GM19193 (cell line): ENCODE data around the gene SF1.

Source experiments
- POLR2A ChIP-seq: IDR thresholded peaks from 4 replicates; pipeline ENCODE4 v1.6.1; 2011; ENCODE audit not compliant: insufficient read depth, insufficient read length; ENCODE audit errors: extremely low read depth

SF1 gene

DNA sequence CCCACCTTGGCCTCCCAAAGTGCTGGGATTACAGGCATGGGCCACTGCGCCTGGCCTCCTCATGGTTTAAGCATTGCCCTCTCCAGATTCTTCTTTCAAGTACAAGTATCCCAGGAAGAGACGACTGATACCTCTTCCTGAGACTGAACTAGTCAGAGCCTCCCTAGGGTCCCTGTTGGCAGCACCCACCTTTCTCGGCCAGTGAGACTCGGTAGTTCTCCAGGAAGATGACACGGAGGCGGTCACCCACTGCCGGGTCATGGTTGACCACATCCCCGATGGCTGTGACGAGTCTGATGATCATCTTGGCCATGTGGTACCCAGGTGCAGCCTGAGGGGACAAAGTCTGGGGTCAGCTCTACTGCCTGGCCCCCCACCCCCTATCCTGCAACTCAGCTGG, 27.2 kb downstream of the SF1 start:
- TF ChIP-seq POLR2A: no peak

DNA sequence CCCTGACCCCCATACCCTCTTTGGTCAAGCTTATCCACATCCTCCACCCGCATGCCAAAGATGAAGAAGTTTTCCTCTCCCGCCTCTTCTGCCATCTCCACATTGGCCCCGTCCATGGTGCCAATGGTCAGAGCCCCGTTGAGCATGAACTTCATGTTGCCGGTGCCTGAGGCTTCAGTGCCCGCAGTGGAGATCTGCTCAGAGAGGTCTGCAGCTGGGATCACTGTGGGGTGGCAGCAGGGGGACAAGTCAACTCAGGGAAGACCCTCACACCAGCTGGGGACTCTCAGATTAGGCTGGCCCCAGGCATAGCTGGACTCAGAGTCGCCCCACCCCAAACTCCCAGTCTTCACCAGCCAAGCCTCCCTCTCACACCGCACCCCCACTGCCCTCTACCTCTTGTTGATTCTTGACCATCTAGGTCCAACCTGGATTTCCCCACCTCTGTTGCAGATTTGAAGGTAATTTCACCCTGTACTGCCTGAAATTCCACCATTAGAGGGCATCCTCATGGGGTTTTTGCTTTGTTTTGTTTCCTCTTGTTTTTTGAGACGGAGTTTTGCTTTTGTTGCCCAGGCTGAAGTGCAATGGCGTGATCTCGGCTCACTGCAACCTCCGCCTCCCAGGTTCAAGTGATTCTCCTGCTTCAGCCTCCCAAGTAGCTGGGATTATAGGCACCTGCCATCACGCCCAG, 27.8 kb downstream of the SF1 start:
- TF ChIP-seq POLR2A: no peak

DNA sequence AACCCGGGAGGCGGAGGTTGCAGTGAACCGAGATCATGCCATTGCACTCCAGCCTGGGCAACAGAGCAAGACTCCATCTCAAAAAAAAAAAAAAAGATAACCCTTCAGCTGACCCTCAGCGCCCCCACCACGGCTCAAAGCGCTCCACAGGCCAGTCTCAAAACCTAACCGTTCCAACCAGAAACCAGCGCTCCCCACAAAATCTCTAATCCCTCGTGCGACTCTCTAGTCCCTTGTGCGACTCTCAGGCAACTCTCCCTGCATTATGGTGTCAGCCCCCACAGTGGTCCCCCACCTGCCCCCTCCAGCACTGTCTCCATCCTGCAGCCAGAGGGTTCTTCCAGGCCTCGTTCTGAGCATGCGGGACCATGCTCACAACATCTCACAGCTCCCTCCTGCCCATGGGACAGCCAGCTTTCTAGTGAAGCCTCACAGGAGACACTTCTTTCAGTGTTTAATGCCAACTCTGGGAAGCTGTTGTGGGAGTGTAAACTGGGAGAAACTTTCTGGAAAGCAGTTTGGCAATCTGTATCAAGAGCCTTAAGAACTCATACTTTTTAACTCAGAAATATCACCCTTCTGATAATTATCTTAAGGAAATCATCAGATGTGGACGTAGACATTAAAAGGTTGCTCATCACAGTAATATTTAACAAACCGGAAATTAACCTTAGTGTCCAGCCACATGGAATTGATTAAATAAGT, 30.2 kb downstream of the SF1 start:
- TF ChIP-seq POLR2A: no peak

DNA sequence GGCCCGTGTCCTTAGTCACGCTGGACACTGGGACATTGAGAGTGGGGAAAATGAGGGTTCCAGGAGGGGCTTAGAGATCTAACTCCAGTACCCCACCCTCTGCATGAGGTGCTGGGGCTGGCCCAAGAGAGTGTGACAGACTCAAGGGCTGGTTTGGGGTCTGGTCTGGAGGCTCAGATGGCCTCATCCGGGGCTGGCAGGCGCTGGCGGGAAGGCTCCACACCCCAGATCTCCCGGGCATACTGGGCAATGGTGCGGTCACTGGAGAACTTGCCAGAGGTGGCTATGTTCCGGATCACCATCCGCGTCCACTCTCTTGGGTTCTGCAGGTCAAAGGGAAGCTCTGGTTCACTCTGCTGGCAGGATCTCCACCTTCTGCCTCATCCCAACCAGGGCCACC, 31.9 kb downstream of the SF1 start:
- TF ChIP-seq POLR2A: no peak

DNA sequence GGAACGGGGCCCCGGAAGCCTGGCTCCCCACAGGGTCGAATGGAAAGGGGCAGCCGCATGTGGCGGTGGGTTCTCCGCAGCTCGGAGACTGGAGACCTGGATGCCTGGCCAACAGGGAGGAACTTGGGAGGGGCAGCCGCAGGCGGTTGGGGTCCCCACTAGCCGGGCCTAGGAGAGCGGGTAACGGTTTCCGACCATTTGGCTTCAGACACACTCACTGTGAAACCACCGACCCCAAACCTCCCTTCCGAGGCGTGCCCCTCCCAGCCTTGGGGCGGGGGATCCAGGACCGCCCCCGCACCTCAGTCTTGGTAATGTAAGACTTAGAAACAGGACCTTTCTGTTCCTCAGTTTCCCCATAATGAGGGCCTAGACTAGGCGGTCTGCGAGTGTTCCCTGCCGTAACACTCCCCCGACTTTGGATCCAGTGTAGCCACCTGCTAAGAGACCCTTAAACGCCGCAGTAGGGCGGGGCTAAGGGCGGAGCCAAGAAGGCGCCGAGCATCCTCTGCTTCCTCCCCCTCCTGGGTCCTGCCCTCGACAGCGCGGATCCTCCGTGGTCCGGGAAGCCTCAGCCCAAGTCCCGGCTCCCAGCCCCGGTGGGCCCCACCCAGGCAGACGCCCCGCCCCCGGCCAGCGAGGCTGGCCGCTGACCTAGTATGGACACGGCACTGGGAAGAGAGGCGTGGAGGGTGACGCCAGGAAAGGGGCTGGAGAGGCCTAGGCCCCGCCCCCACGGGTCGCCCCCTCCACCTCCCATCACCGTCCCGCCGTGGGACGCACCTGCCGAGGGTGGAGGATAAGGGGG, 32.6 kb downstream of the SF1 start:
- TF ChIP-seq POLR2A: no peak

DNA sequence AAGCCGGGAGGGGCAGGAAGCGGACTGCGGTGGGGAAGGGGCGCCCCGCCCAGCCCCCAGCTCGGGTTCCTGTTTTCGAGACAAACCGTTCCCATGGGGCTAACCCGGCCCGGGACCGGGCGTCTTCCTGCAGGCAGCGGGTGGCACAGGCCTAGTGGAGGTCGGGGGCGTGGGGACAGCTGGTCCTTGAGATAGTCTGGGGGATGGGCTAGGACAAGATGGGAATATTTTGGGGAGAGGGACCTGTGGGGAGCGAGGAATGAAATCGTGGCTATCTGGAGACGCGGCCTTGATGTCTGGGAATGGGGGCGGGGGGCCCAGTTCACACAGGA, 33.2 kb downstream of the SF1 start:
- TF ChIP-seq POLR2A: no peak

DNA sequence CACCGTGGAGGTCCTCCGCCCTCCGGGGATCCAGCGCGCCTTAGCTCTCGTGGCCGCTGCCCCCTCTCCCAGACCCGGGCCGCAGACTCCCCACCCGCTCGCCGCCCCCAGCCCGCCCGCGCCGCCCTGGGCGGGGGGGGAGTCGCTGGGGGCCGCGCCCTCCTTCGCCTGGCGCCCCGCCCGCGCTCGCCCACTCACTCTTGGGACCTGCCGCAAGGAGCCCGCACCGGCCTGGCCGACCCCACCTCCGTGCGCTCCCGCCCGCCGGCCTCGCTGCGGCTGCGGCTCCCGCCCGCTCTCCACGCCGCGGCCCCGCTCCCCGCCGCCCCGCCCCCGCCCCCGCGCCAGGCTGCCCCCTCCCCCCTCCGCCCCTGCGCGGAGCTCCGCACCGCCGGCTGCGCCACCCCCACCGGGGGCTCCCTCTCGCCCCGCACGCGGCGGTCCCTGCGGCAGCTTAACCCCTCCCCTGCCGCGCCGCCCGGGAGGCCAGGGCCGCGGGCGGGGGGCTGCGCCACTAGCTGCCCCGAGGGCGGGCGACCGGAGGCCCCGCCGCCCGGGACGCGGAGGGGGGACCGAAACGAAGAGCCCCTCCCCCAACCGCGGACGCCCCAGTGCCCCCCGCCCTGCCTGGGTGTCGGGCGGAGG, 33.7 kb downstream of the SF1 start:
- no peak for TF ChIP-seq POLR2A

DNA sequence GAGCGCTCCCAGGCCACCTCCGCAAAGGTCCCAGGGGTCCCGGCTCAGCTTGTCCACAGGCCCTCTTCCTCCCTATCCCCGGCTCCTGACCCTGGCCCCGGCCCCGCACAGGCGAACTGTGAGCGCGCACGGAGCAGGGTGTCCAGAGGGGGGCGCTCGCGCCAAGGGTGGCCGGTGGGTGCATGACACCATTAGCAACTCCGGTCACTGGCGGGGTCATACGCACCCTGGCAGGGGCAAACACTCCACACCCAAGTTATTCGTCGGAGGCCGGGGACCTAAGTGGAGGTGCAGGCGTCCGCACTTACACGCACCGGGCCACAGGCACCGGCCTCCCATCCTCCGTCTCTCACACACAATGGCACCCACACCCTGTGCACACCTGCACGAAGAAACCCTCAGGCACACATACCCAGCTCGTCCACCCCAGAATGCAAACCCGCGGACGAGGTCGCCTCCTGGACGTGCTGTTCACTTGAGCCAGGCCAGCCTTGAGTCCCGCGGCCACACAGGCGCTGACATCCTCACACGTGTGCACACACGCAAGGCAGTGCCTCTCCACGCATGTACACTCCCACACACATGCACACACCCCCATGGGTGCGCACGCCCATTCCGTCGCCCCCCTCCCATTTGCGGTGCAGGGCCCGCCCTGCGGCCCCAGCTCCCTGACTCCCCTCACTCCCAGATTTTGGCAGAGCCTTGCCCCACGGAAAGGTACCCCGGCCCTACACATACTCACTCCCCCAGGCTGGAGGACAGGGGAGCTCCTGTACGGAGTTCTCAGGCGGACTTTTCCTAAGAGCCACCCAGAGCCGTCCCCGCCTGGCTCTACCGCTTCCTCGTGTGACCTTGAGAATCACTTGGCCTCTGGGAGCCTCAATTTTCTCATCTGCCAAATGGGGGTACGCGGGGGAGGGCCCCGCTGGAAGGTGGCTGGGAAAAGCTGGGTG, 34.5 kb downstream of the SF1 start, which contains the start of gene RASGRP2:
TSS of gene RASGRP2 (minus strand) at position 552 of the 953 bp plus-strand sequence. CDS start 1,276 bp downstream, outside the sequence.
- peak; percentile 16 for TF ChIP-seq POLR2A

DNA sequence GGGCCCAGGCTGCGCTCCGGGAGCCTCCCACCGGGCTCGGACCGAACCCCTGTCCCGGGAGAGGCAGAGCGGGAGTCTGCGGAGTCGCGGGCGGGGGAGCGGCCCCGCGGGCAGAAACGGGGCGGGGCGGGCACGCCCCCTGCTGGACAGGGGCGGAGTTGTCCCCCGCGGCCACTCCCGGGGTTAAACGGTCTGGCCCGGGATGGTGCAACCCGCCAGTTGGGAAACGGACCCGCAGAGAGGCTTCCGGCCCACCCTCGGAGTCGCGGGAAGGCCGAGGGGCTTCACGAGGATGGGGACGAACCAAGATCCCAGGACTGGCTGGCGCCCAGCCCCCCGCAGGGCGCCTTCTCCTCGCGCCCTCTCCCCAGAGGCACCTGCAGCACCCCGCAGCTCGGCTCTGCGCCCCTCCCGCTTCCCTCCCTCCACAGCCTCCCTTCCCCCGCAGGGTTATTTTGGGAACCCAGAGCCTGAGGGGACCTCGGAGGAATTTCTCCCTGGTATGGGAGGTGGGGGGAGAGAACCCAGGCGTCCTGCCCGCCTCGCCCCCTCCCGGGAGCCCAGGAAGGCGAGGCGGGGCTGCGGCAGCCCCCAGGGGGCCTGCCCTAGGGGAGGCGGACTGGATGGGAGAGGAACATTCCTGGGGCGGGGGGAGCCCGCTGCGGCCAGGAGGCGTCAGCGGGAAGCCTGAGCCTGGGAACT, 35.3 kb downstream of the SF1 start:
- TF ChIP-seq POLR2A: no peak

DNA sequence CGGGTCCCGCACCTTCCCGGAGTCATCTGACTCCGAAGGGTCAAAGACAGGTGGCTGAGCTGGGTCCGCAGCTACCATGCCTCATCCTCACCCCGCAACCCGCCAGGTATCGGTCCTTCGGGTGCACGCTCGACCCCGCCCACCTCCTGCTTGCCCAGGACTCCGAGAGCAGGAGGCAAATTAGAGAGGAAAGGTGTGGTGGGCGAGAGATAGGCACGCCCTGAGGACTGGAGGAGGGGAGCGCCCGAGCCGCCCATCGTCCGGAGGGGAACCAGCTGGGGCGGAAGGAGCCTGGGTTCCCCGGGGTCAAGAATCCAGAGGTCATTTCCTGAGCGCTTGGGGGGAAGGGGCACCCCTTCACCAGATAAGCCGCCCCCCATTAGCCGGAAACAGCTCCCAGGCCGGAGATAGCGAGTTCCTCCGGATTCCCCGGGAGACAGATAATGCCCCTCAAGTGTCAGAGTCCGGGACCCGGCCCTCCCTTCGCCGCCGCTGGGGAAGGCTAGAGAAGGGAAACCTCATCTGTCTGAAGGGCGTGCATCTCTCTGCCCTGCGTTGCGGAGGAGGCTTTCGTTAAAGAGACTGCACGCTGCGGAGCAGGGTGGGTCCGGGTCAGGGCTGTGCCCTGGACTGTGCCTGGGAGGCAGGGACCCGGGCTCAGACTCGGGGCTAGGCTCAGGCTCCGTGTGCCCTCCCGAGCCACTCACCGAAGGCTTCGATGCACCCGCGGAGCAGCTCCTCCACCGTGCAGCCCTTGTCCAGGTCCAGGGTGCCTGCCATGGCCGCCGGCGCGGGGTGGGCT, 36.1 kb downstream of the SF1 start:
- no peak for TF ChIP-seq POLR2A

DNA sequence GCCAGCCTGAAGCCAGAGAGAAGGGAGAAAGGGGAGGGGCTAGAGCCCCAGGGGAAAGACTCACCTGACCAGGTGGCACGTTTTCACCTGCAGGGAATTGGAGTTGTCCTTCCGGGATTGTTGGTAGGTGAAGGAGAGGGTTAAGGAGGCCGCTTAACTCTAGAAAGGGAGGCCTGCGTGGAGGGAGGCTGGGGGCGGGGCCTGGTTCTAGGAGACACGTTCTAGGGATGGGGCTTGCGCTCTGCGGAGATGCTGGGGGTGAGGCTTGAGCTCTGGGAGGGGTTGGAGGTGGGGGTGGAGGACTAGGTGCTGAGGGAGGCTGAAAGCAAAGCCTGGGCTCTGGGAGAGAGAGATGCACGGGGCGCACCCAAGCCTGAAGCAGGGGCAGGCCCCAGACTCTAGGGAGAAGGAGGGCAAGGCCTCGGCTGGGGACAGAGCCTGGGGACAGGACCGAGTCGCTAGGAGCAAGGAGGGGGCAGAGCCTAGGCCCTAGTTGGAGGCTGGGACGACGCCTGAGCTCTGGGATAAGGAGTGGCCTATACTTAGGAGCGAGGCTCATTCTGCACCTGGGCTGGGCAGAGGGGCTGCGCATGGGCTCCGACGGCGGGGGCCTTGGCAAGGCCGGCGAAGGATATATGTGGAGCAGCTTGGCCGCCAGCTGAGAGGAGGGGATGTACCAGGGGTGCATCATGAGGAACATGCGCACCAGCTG, 36.8 kb downstream of the SF1 start:
- TF ChIP-seq POLR2A: no peak

DNA sequence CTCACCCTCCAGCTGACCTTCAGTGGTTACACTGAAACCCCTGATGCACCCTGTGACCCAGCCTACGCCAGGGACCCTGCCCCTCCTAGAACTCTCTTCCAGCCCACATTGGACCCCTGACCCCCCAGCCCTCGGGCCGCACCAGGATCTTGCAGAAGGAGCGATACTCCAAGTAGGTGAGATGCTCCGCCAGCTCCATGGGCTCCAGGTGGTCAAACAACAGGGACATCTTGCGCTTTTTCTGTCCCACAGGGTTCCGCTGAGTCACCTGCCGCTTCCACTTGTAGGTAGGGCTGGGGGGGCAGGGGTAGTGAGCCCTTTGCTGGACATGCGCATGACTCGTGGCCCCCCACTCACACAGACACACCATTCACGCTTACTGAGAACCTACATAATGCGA, 38.5 kb downstream of the SF1 start:
- TF ChIP-seq POLR2A: no peak

DNA sequence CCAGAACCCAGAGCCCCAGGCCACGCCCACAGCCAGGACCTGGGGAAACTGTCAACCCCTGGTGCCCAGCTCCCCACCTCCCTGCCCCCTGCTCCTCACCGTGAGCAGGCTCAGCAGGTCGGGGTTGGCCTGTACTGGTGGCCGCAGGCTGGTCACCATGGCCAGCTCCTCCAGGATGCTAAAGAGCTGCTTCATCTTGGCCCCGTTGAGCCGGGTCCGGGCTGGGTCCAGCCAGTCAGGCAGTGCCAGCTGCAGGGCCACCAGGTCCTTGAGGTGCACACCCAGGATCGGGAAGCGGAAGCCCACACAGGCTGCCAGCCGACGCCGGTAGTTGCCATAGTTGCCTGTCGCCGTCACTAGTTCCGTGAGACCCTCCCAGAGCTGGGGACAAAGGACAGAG, 41.7 kb downstream of the SF1 start:
- no peak for TF ChIP-seq POLR2A

DNA sequence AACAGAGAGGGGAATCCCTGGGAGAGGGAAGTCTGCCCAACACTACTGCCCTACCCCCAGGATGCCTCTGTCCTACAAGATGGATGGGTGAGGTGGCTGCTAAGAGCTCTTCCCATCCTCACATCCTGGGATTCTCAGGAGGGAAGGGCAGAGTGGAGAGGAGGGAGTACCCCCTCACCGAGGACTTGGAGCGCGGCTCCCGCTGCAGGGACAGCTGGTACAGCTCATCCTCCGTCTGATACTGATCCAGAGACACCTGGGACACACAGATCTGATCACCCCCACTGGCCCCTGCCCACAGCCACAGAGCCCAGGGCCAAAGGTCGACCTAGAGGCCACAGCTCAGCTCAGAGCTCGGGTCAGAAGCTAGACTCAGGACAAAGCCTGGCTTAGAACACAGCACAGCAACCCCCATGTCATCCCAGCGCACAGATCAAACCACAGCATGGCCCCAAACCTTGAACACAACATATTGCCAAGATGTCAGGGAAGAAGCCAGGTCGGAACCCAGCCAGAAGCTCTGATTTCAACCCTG, 42.5 kb downstream of the SF1 start:
- no peak for TF ChIP-seq POLR2A
